Measurements from ENCODE around the gene CELSR1.

The CELSR1 gene

GRCh38 chr22:46391486-46392136 is 145.8 kb downstream of the CELSR1 start:
- no peak for FAIRE-seq

DNA sequence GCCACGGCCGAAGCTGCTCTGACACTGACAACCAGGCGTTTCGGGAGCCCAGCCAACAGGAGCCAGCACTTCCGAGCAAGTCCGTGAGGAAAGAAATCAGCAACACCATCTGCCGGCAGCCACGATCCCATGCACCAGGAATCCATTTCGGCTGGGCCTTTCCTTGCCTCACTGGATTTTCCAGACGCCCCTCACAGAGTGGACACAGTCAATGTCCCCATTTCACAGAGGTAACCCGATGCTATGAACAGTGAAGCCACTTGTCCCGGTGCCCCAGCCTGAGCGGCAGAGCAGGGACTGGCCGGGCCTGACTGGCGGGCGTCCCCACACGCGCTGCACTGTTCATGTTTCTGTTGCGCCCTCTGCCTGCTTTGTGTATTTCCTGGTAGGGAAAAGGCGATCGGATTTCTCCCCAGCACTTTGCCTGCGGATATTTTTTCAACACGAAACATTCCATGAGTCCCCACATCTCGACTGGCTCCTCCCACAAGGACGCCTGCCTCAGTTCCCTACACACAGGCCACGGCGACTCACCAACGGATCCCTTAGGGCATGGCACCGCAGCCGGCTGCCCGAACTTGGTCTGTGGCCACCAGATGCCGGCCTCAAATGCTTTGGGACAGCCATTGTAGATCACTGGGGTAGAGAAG is 146.6 kb downstream of the CELSR1 start:
- peak; percentile 82 for FAIRE-seq

DNA sequence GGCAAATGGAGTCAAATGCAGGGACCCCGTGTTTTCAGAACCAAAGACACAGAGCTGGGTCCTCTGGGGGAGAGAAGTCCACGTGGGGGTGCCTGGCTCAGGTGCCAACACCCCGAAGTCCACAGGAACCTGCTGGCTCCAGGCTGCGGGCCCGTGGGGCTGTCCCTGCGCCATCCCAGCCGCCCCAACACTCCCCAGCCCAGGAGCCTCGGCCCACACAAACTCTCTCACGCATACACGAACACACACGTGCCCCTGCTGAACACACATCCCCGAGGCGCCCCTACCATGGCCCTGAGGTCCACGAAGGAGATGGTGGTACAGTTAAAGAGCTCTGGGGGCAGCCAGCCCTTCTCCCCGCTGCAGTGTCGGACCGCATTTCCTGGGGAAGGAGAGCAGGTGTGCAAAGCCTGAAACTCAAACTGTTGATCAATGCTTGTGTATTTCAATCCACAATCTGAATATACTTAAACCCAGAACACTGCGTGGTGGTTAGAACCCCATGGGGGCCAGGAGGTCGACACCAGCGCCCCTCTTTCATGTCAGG is 147.2 kb downstream of the CELSR1 start:
- no peak for FAIRE-seq

GRCh38 chr22:46389081-46389480 is 148.3 kb downstream of the CELSR1 start:
- no peak for FAIRE-seq

GRCh38 chr22:46388647-46389046 is 148.8 kb downstream of the CELSR1 start:
- no peak for FAIRE-seq

DNA sequence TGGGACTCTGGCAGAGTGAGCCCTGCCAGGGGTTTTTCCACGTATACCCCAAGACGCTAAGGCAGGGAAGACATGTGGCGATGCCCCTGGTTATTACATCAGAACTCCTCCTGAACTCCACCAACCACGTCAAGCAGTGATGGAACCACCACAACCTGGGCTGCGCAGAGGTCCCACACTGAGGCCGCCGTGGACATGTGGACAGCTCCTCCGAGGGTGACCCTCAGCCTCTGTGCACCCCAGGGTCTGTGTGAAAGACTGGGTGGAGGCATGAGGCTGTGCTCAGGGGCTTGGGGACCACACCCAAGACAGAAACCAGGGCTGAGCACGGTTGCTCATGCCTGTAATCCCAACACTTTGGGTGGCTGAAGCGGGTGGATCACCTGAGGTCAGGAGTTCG is 149.7 kb downstream of the CELSR1 start:
- no peak for FAIRE-seq

DNA sequence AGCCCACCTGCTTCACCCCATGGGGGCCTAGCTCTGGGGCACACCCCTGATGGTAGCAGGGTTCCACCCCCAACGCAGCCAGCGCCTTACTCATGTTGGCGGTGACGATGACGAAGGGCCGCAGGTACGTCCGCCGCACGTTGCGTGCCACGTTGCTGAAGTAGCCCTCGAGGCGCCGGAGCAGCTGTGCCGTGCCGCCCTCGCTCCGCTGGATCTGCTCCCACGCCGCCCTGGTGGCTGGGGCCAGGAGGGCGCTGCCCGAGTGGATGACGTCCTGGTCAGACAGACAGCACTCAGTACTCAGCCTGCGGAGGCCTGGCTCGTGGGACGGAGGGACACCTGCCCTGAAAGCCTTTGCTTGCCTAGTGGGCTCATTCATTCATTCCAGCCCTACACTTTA is 151.1 kb downstream of the CELSR1 start:
- no peak for FAIRE-seq

GRCh38 chr22:46382524-46382923 is 154.9 kb downstream of the CELSR1 start:
- FAIRE-seq: no peak

GRCh38 chr22:46381731-46382130 is 155.7 kb downstream of the CELSR1 start:
- FAIRE-seq: no peak

- FAIRE-seq: no peak
Observed at GRCh38 chr22:46381142-46381541, 156.3 kb downstream of the CELSR1 start.

GRCh38 chr22:46380581-46380980 is 156.8 kb downstream of the CELSR1 start:
- no peak for FAIRE-seq

DNA sequence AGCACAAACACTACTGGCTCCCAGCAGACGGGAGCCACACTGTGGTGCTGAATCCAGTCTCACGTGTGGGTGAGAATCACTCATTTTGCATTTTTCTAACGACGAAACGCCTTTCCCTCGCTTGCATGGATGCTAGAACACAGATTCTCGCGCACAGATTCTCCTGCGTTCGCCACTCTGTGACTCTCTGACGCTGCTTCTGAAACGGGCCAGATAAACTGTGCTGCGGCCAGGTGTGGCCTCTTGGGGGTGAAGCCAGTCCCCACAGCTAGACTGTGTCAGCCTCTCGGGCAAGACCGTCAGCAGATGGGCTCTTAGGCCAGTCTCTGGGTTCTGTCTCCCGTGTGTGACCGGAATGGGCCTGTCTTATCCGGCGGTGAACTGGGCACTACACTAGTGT is 157.4 kb downstream of the CELSR1 start:
- no peak for FAIRE-seq

GRCh38 chr22:46379066-46379930 is 158.1 kb downstream of the CELSR1 start:
- no peak for FAIRE-seq

DNA sequence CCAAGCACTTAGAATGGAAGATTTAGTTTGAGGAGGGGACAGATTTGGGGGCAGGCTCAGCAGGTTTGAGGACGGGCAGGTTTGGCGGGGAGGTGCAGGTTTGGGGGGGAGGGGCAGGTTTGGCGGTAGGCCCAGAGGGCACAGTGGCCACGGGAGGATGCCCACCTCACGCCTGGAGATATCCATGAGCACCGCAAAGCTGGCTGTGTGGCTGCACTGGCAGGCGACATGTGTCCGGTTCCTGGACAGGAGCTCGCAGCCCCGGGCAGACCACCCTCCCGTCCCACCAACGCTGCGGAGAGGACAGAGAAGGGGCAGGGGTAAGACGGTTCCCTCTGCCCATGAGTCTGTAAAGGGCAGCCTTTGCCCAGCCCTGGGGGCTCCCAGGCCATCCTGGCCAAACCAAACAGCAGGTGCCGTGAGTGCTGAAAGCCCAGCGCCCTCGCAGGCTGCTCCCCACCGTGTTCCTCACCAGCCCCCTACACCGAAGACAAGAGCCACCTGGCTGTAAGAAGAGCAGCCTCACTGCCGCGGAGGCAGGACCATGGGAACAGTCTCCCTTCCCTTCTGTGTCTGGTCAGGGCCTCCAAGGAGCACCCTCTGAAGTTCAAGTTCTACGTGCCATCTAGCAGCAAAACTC is 158.9 kb downstream of the CELSR1 start:
- FAIRE-seq: no peak

- no peak for FAIRE-seq
Observed at GRCh38 chr22:46377525-46378425, 159.6 kb downstream of the CELSR1 start.

DNA sequence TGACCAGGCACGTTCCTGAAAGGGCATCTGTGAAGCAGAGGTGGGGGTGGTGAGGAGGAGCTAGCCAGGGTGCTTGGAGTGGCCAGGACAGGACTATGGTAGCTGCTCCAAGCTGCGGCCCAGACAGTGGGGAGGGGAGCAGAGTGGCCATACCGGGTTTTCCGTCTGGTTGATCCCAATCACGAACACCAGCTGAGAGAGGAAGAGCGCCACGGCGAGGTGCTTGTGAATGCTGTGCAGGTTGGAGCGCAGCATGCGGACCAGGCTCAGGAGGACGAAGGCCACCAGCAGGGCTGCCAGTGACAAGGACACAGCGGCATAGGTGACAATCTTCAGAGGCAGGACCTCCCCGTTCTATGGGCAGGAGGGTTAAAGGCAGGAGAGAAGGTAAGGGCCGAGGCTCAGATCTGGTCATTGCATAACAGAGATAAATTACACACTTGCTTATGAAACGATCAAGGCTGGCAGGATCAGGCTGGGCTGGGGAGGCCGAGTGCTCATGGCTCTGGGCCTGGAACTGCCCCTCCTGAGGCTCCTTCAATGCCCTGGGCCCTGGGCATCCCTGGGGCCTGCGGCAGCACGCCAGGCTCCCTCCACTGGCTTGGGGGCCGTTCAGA is 160.4 kb downstream of the CELSR1 start:
- FAIRE-seq: no peak

DNA sequence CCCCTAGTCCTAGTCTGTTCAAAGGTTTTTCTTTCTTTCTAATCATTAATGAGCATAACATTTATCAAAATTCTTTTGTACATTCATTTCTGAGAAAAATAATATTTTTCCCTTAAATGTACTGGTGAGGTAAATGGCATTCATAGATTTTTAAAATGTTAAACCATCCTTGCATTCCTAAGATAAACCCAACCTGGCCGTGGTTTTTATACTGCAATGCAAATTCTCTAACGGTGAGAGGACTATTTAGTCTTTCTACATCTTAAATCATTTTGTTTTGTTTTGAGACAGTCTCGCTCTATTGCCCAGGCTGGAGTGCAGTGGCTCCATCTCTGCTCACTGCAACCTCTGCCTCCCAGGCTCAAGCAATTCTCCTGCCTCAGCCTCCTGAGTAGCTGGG is 161.3 kb downstream of the CELSR1 start:
- FAIRE-seq: no peak

GRCh38 chr22:46374663-46375474 is 162.6 kb downstream of the CELSR1 start:
- no peak for FAIRE-seq

DNA sequence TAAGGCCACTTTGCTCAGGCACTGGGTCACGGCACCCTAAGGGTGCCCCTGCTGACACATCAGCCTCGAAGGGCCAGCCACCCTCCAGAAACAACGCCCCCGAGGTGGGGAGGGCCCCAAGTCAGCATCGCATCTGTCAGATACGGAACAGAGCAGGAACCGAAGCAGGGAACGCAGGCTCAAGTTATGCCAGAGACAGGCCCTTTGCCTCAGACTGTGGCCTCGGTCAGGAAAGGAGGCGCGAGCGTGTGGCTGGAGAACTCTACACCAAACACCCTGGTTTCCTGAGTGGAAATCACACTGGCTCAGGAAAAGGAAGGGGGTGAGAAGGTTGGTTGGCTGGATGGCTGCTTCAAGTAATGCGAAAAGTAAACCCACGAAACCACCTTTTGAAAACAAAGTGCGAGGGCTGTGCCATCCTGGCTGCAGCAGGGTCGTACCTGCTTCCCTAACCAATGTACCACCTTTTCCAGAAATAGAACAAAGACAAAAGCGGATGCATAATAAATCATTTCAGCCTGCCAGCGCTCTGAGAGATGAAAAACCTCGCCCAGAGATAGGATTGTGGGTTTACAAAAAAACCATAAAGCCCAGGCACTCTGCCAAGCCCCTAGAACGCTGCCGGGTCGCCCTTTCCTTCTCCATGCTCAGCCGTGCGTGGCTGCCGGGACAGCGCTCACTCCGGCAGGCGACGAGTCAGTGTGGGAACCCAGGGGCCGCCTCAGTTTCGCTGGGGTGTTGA is 163.3 kb downstream of the CELSR1 start:
- FAIRE-seq: no peak

DNA sequence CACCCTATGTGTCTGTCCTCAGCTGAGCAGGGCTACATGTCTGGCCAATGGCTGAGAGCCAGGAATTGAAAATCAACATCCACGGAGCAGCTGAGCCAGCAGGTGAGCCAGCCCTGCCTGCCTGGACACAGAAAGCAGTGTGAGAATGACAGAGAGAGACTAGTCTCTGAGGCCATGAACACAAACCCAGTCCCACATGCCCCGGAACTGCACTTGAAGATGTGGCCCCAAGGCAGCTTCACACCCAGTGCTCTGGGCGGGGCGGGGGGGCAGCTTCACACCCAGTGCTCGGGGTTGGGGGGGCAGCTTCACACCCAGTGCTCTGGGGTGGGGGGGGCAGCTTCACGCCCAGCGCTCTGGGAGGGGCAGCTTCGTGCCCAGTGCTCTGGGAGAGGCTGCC is 164.3 kb downstream of the CELSR1 start:
- no peak for FAIRE-seq

All from islet of Langerhans (tissue), 1 donor.